22Rv1 (cell line): ENCODE results near the gene TXNRD3.

Experiments used
- CTCF ChIP-seq: fragments of 450-650 bp; IDR thresholded peaks from 2 replicates; pipeline ENCODE4 v1.5.1; 2017; ENCODE audit warnings: mild to moderate bottlenecking
- ZFX ChIP-seq: fragments of 450-650 bp; IDR thresholded peaks from 2 replicates; pipeline ENCODE4 v1.6.1; 2017; ENCODE audit warnings: antibody characterized with exemption, borderline replicate concordance

GRCh38 chr3:126672741-126673140, 17.8 kb upstream of the TXNRD3 start:
- TF ChIP-seq CTCF, result no peak
- TF ChIP-seq ZFX, result no peak
